K562 (cell line): ENCODE data around the gene ANXA4. TPM values are rescaled to one million over a fixed set of nuclear protein-coding genes. Genes with fewer than 3 reads are reported as not detected.

Source experiments
- ATAC-seq: fragments of 200-7000 bp; cut with Tn5 transposase; 3 replicates; pipeline ENCODE4 v1.9.1; 2020; ENCODE audit warnings: moderate library complexity
- BruUV-seq: library from RNA; stranded (reverse); fragments of 400-500 nt; replicated peaks from 2 replicates; lab custom pipeline; 2021; lab: Mats Ljungman, UMichigan
- CTCF ChIA-PET: fragments of 300-600 bp; formaldehyde crosslinking; extraction: SDS; loops from one replicate; lab custom pipeline; 2021; ENCODE audit warnings: low intra/inter-chr PET ratio; lab: Yijun Ruan, JAX
- POLR2A ChIA-PET: fragments of 300-600, 350-650 bp; sonication (Branson Sonifier 250); formaldehyde crosslinking; extraction: SDS; loops from one replicate; lab custom pipeline; 2021; ENCODE audit warnings: antibody characterized with exemption, inconsistent platforms; lab: Yijun Ruan, JAX
- DNase-seq, 4 experiments: peaks; one replicate each; pipeline versions ENCODE4 v3.0.0 to v3.0.0-alpha.2; 2011 to 2018; ENCODE audit warnings: low spot score in 3 of 4, mixed read lengths in 3 of 4; ENCODE audit errors: extremely low read depth in 1 of 4
- FAIRE-seq: peaks from 2 replicates; lab custom pipeline; 2011; peaks lifted over from hg19 to GRCh38; lab: Jason Lieb, UNC
- H2AFZ ChIP-seq: 2 replicates; pipeline ENCODE4 v1.6.0; 2011; ENCODE audit warnings: low read depth, low read length, control low read depth, inconsistent platforms
- H3K27ac ChIP-seq: fragments of 200-600 bp; 3 replicates; pipeline ENCODE4 v1.8.0; 2011; ENCODE audit warnings: low read depth, mild to moderate bottlenecking, control low read depth, inconsistent platforms, low read length, moderate library complexity, mixed read lengths; ENCODE audit errors: extremely low read depth
- H3K27me3 ChIP-seq, 2 experiments: fragments of 300-600 bp in 1 of 2; 2 replicates in 1 of 2; 3 replicates in 1 of 2; pipeline versions ENCODE4 v1.6.0 to v1.8.0; 2011; ENCODE audit warnings: inconsistent platforms in 2 of 2, low read length in 2 of 2, mild to moderate bottlenecking in 1 of 2, mixed read lengths in 1 of 2, moderate library complexity in 1 of 2; ENCODE audit not compliant: control insufficient read depth in 2 of 2, insufficient read depth in 2 of 2
- H3K36me3 ChIP-seq: fragments of 300-600 bp; 3 replicates; pipeline ENCODE4 v1.8.0; 2011; ENCODE audit warnings: mild to moderate bottlenecking, low read length, inconsistent platforms; ENCODE audit not compliant: control insufficient read depth, insufficient read depth
- H3K4me1 ChIP-seq, 2 experiments: fragments of 200-600 bp in 1 of 2; replicated peaks in 1 of 2; 2 replicates in 1 of 2; 3 replicates in 1 of 2; pipeline versions ENCODE4 v1.5.1 to v1.8.0; 2011; ENCODE audit warnings: inconsistent platforms in 2 of 2, low read length in 2 of 2, mild to moderate bottlenecking in 1 of 2, mixed read lengths in 1 of 2, moderate library complexity in 1 of 2; ENCODE audit not compliant: control insufficient read depth in 2 of 2, insufficient read depth in 2 of 2
- H3K4me2 ChIP-seq: 2 replicates; pipeline ENCODE4 v1.6.1; 2011; ENCODE audit warnings: low read length, control low read depth, inconsistent platforms, mixed read lengths; ENCODE audit not compliant: insufficient read depth
- H3K4me3 ChIP-seq: fragments of 200-600 bp; sonication (generic), shearing (Covaris generic); 2 replicates; pipeline ENCODE4 v1.5.1; 2016; ENCODE audit warnings: control low read depth, inconsistent platforms
- H3K79me2 ChIP-seq: fragments of 200-600 bp; 3 replicates; pipeline ENCODE4 v1.8.0; 2011; ENCODE audit warnings: low read length, inconsistent platforms; ENCODE audit not compliant: control insufficient read depth, insufficient read depth
- H3K9ac ChIP-seq, 2 experiments: 2 replicates each; pipeline versions ENCODE4 v1.6.0 to v1.6.1; 2011; ENCODE audit warnings: low read depth in 2 of 2, low read length in 2 of 2, control low read depth in 1 of 2, inconsistent platforms in 1 of 2, mild to moderate bottlenecking in 1 of 2, mixed read lengths in 1 of 2; ENCODE audit not compliant: insufficient read depth in 1 of 2
- H3K9me1 ChIP-seq: one replicate; pipeline ENCODE4 v1.6.0; 2011; ENCODE audit warnings: inconsistent platforms, mild to moderate bottlenecking, low read length, moderate library complexity; ENCODE audit not compliant: control insufficient read depth, insufficient read depth
- H3K9me3 ChIP-seq: replicated peaks from 2 replicates; pipeline ENCODE4 v1.5.1; 2011; ENCODE audit warnings: low read depth, low read length, inconsistent platforms; ENCODE audit not compliant: control insufficient read depth, insufficient read depth
- H4K20me1 ChIP-seq: replicated peaks from 2 replicates; pipeline ENCODE4 v1.6.1; 2011; ENCODE audit warnings: low read length, inconsistent platforms, mixed read lengths; ENCODE audit not compliant: control insufficient read depth, insufficient read depth
- CTCF ChIP-seq, 3 experiments: IDR thresholded peaks in 2 of 3; conservative IDR thresholded peaks in 1 of 3; 2 replicates each; pipeline ENCODE4 v1.5.1; 2011 to 2012; ENCODE audit warnings: low read length in 3 of 3, mild to moderate bottlenecking in 3 of 3, control low read depth in 2 of 3, improper control_type of control experiment in 1 of 3, inconsistent platforms in 1 of 3, low read depth in 1 of 3, mixed read lengths in 1 of 3, moderate library complexity in 1 of 3; ENCODE audit not compliant: insufficient read depth in 2 of 3
- KAT2B ChIP-seq: IDR thresholded peaks from one replicate; pipeline ENCODE4 v1.6.1; 2012; ENCODE audit warnings: low read depth, mild to moderate bottlenecking, control low read depth, inconsistent platforms, low read length, moderate library complexity
- WGBS: fragments of 100-300 bp; shearing (Covaris generic); methylation state at CpG from one replicate; pipeline ENCODE4 v1.1.6; 2016; ENCODE audit warnings: low coverage, mixed read lengths; ENCODE audit not compliant: insufficient coverage; ENCODE audit errors: missing lambda C conversion rate; 5-methylcytosine and 5-hydroxymethylcytosine counted together
- in situ Hi-C: fragments of 300-500 bp; cut with MboI; formaldehyde crosslinking; loops from 4 replicates; pipeline ENCODE4 v1.15.0; 2018; ENCODE audit warnings: inconsistent platforms, mixed read lengths
- intact Hi-C: fragments of 100-400 bp; cut with micrococcal nuclease; formaldehyde crosslinking; loops from 2 replicates; pipeline ENCODE4 v1.14.2; 2022
- polyA plus RNA-seq, 8 experiments: library from polyadenylated mRNA; depleted of rRNA in 4 of 8; stranded (reverse) in 5 of 8; unstranded in 3 of 8; fragments of >200 nt; fragmentation: Nextera tagmentation in 2 of 8; fragmentation: Illumina TruSeq in 1 of 8; extraction: Ambion mirVana in 2 of 8; extraction: Trizol in 1 of 8; gene quantifications; 2 replicates each; pipeline versions ENCODE4 v1.2.1 to v1.2.3, GENCODE V29; 2011 to 2014; ENCODE audit warnings: inconsistent platforms in 1 of 8, missing spikeins in 1 of 8
- total RNA-seq, 7 experiments: library from RNA; depleted of rRNA in 6 of 7; stranded (reverse); fragments of >200 nt in 6 of 7; fragmentation: Illumina TruSeq in 2 of 7; extraction: Trizol in 2 of 7; gene quantifications; 2 replicates each; pipeline versions ENCODE4 v1.2.1 to v1.2.3, GENCODE V29; 2011 to 2021; ENCODE audit warnings: low replicate concordance in 1 of 7

The ANXA4 gene
- total and polyA plus RNA-seq, 9 of the 15 experiments (the other 6 are each of a cell fraction or from before 2014, with no cell fraction given), result 3.4 to 13.6 (median 11.6) TPM

GRCh38 chr2:69700381-69700780, 41.6 kb upstream of the ANXA4 start (continued):
- no peak for TF ChIP-seq CTCF (IDR thresholded peaks at IDR 0.05 in 2 of 3, conservative IDR thresholded peaks at IDR 0.05 in 1 of 3; ENCODE audit: insufficient read depth in 2 of 3, low read depth in 1 of 3, low read length in 3 of 3)

- Histone ChIP-seq H3K4me3 (no peak overlapping the region), H3K4me2 (no peak overlapping the region), H3K79me2 (no peaks in the 10 kb centered on the region), H3K27me3 (peaks cover 0 to 4% of the 10 kb centered on the region in 2 experiments; a peak in 2 of 5 replicates), H3K27ac (no peak overlapping the region), H4K20me1 (no peaks in the 10 kb centered on the region), H3K36me3 (no peaks in the 10 kb centered on the region)
- ChIA-PET POLR2A (interaction anchor here (1.2 kb wide), 1 partner anchor 18 kb away, joined by 4 read pairs; no protein-coding TSS in a partner anchor), CTCF (no interaction called here)
- DNase-seq (no peak), ATAC-seq (no peak)
- no TSS peak for BruUV-seq
- TF ChIP-seq KAT2B, result no peak
- TF ChIP-seq, all 486 proteins: peak for 0
- H3K4me1 ChIP-seq, result no peaks in the 10 kb centered on the region
- no peak for FAIRE-seq
- H3K9ac ChIP-seq, result no peak overlapping the region
- no peak overlapping the region for H2AFZ ChIP-seq
- no peaks in the 10 kb centered on the region for H3K9me3 ChIP-seq
- intact Hi-C loops (no loop called here), in situ Hi-C loops (loop anchor here (25.0 kb wide), 1 partner anchor 664 kb away; no protein-coding TSS in a partner anchor)
- WGBS, result 31% methylated on average over 9 of the region's 9 CpGs
- no peaks in the 10 kb centered on the region for H3K9me1 ChIP-seq
Observed at GRCh38 chr2:69701100-69701945, 40.6 kb upstream of the ANXA4 start.
